ENCODE data around the gene RARB. TPM values are rescaled to one million over a fixed set of nuclear protein-coding genes. Genes with fewer than 3 reads are reported as not detected.

RARB gene
- total and polyA plus RNA-seq, 7 experiments from 2014 or later: 0.07 to 0.13 TPM; not detected in 5

DNA sequence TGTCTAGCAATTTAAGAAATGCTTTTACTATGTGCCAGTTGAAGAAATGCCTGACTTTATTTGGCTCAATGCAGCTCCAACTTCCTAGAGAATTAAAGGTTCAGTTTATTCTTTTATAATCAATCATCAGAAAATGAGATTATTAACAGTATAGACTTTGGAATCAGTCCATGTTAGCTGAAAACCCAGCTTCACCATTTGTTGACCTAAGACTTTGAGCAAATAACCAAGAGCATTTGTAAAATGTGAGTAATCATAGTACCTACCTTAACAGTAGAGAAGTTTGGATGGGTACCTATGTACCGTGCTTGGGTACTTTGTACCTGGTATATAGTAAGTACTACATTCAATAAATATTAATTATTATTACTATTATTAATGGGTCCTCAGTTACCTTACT is 105.9 kb downstream of the RARB start:
- ATAC-seq: no peak
- H3K4me1 ChIP-seq (ENCODE audit: control insufficient read depth in 2 of 2, insufficient read depth in 2 of 2, low read length in 2 of 2): no peaks in the 10 kb centered on the region
- H3K36me3 ChIP-seq (ENCODE audit: control insufficient read depth in 2 of 3, insufficient read depth in 3 of 3, low read length in 3 of 3): no peaks in the 10 kb centered on the region
- H3K27me3 ChIP-seq (ENCODE audit: control insufficient read depth in 2 of 2, insufficient read depth in 2 of 2, low read length in 2 of 2): no peaks in the 10 kb centered on the region
- Mint-ChIP-seq H3K4me1 (peaks cover 0 to 1% (median 0%) of the 10 kb centered on the region in 7 donors), H3K9me3 (peaks cover 2 to 18% (median 10%) of the 10 kb centered on the region in 11 donors), H3K27me3 (peaks cover 0 to 7% (median 2%) of the 10 kb centered on the region in 5 donors), H3K27ac (no peak overlapping the region), H3K36me3 (peaks cover 0 to 3% (median 0%) of the 10 kb centered on the region in 5 donors), H3K4me3 (no peak overlapping the region)
- ChIA-PET POLR2A (no interaction called here), CTCF (interaction anchor here (0.6 kb wide), 1 partner anchor 360 kb away, joined by 3 read pairs; no protein-coding TSS in a partner anchor)
- H3K9me3 ChIP-seq (ENCODE audit: control insufficient read depth in 2 of 3, low read length in 3 of 3): no peaks in the 10 kb centered on the region
- intact Hi-C loops (cut with micrococcal nuclease): no loop called here
- DNase-seq: no peak
- no peak overlapping the region for H3K27ac ChIP-seq (ENCODE audit: low read depth, low read length)
- H3K4me3 ChIP-seq (ENCODE audit: low read length): no peak overlapping the region

DNA sequence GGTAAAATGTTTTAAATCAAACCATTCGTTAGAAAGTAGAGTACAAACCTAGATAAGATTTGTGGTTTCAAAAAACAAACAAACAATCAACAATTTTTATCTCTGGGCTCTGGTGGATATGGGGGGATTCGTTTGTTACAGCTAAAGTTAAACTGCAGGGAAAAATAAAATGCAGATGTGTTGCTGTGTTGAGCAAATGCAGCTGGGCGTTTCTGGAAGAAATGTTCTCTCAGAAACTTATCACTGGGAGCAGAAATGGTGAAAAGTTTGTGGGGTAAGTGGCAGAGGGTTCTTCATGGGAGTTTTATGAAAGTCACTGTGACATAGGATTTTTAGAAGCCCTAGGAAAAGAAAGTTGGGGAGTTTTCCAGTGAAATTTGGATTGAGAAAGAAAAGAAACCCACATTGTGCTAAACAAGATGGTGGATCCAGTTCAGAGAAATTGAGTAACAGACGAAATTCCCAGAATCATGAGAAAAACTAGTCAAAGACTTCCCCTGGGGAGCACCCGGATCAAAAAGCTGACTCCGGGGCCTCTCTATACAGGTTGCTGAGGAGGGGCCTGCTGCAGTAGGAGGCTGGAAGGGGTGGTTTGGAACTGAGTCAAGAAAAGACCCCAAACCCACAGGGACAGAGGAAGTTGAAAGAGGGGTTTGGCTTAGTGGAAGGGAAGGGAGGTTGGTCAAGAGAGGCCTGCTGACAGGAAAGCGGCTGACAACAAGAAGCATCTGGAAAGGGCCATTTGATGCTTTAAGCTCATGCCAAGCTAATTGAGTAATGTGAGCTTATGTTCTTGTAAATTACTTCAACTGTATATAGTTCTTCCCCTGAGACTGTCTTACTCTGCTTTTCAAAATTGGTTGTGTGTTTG is 108.7 kb downstream of the RARB start:
- no peaks in the 10 kb centered on the region for H3K27me3 ChIP-seq (ENCODE audit: control insufficient read depth in 2 of 2, insufficient read depth in 2 of 2, low read length in 2 of 2)
- ChIA-PET CTCF (no interaction called here), POLR2A (no interaction called here)
- H3K9me3 ChIP-seq (ENCODE audit: control insufficient read depth in 2 of 3, low read length in 3 of 3): no peaks in the 10 kb centered on the region
- DNase-seq (no peak), ATAC-seq (no peak)
- no peaks in the 10 kb centered on the region for H3K36me3 ChIP-seq (ENCODE audit: control insufficient read depth in 2 of 3, insufficient read depth in 3 of 3, low read length in 3 of 3)
- Mint-ChIP-seq H3K4me3 (no peak overlapping the region), H3K36me3 (peaks cover 0 to 3% (median 0%) of the 10 kb centered on the region in 5 donors), H3K4me1 (peaks cover 0 to 1% (median 0%) of the 10 kb centered on the region in 7 donors), H3K27me3 (peaks cover 0 to 4% (median 2%) of the 10 kb centered on the region in 5 donors), H3K9me3 (peaks cover 2 to 10% (median 6%) of the 10 kb centered on the region in 11 donors), H3K27ac (no peak overlapping the region)
- no peak overlapping the region for H3K4me3 ChIP-seq (ENCODE audit: low read length)
- intact Hi-C loops (cut with micrococcal nuclease): no loop called here
- no peak overlapping the region for H3K27ac ChIP-seq (ENCODE audit: low read depth, low read length)
- H3K4me1 ChIP-seq (ENCODE audit: control insufficient read depth in 2 of 2, insufficient read depth in 2 of 2, low read length in 2 of 2): no peaks in the 10 kb centered on the region

GRCh38 chr3:25537516-25537915 is 109.5 kb downstream of the RARB start:
- CTCF ChIA-PET: no interaction called here
- Mint-ChIP-seq H3K9me3 (peaks cover 0 to 6% (median under 1%) of the 10 kb centered on the region in 11 donors), H3K4me3 (no peak overlapping the region), H3K27ac (no peak overlapping the region), H3K36me3 (no peaks in the 10 kb centered on the region), H3K4me1 (peaks cover 0 to 1% (median 0%) of the 10 kb centered on the region in 7 donors), H3K27me3 (peaks cover 0 to 4% (median 2%) of the 10 kb centered on the region in 5 donors)
- ATAC-seq (no peak), DNase-seq (no peak)
- Histone ChIP-seq H3K27ac (ENCODE audit: low read depth, low read length) (no peak overlapping the region), H3K36me3 (ENCODE audit: control insufficient read depth in 2 of 3, insufficient read depth in 3 of 3, low read length in 3 of 3) (no peaks in the 10 kb centered on the region), H3K27me3 (ENCODE audit: control insufficient read depth in 2 of 2, insufficient read depth in 2 of 2, low read length in 2 of 2) (no peaks in the 10 kb centered on the region), H3K4me3 (ENCODE audit: low read length) (no peak overlapping the region), H3K9me3 (ENCODE audit: control insufficient read depth in 2 of 3, low read length in 3 of 3) (no peaks in the 10 kb centered on the region), H3K4me1 (ENCODE audit: control insufficient read depth in 2 of 2, insufficient read depth in 2 of 2, low read length in 2 of 2) (no peaks in the 10 kb centered on the region)
- intact Hi-C loops (cut with micrococcal nuclease): no loop called here
- POLR2A ChIA-PET: no interaction called here

DNA sequence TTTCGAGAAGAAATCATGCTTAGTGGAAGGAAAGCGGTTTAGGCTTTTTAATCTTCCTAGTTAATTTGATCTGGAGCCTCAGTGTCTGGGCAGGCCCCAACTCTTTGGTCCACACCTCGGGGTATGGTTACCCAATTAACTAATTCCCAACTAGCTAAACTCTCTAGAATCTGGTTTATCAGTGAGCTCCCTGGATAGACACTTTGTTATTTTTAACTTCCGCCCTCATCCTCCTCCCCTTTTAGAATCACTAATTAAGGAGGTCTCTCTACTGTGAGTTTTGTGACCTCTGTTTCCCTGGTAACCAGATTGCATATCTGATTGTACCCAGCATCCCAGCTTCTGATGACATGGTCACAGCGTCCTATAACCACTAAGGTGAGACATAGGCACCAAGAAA is 112.2 kb downstream of the RARB start:
- H3K4me1 ChIP-seq (ENCODE audit: control insufficient read depth in 2 of 2, insufficient read depth in 2 of 2, low read length in 2 of 2): no peaks in the 10 kb centered on the region
- H3K27me3 ChIP-seq (ENCODE audit: control insufficient read depth in 2 of 2, insufficient read depth in 2 of 2, low read length in 2 of 2): no peaks in the 10 kb centered on the region
- no peaks in the 10 kb centered on the region for H3K9me3 ChIP-seq (ENCODE audit: control insufficient read depth in 2 of 3, low read length in 3 of 3)
- intact Hi-C loops (cut with micrococcal nuclease): no loop called here
- POLR2A ChIA-PET: no interaction called here
- peaks cover 0 to 4% (median 3%) of the 10 kb centered on the region in 5 donors for H3K27me3 Mint-ChIP-seq
- no peak for ATAC-seq
- no peak overlapping the region for H3K27ac Mint-ChIP-seq
- DNase-seq: no peak
- no peaks in the 10 kb centered on the region for H3K36me3 ChIP-seq (ENCODE audit: control insufficient read depth in 2 of 3, insufficient read depth in 3 of 3, low read length in 3 of 3)
- H3K4me1 Mint-ChIP-seq: peaks cover 0 to 1% (median 0%) of the 10 kb centered on the region in 7 donors
- no peaks in the 10 kb centered on the region for H3K36me3 Mint-ChIP-seq
- no peak overlapping the region for H3K4me3 Mint-ChIP-seq
- CTCF ChIA-PET: no interaction called here
- no peak overlapping the region for H3K27ac ChIP-seq (ENCODE audit: low read depth, low read length)
- no peaks in the 10 kb centered on the region for H3K9me3 Mint-ChIP-seq
- H3K4me3 ChIP-seq (ENCODE audit: low read length): no peak overlapping the region

DNA sequence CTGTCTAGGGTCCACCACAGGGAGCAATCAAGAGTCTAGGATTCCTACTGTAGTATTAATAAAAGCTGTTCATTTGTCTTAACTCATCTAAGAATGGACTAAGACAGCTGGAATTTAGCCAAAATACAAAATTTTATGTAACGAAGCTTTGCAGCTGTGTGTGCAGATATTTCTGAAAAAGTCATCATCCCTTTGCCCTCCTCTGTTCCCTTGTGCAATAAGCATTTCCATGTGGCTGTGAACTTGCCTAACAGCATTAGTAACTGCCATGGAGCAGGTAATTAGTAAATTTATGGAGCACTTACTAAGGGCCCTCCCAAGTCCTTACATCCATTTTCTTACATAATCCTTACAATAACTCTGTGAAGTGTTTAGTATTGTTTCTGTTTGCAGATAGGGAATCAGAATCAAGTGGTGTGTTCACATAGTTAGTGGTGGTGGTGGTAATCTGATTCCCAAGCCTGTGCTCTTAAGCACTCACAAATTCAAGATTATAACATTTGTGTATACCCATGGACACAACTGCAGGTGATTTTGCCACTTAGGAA is 114.5 kb downstream of the RARB start:
- Histone ChIP-seq H3K27me3 (ENCODE audit: control insufficient read depth in 2 of 2, insufficient read depth in 2 of 2, low read length in 2 of 2) (no peaks in the 10 kb centered on the region), H3K4me1 (ENCODE audit: control insufficient read depth in 2 of 2, insufficient read depth in 2 of 2, low read length in 2 of 2) (no peaks in the 10 kb centered on the region), H3K27ac (ENCODE audit: low read depth, low read length) (no peak overlapping the region), H3K9me3 (ENCODE audit: control insufficient read depth in 2 of 3, low read length in 3 of 3) (no peaks in the 10 kb centered on the region), H3K4me3 (ENCODE audit: low read length) (no peak overlapping the region), H3K36me3 (ENCODE audit: control insufficient read depth in 2 of 3, insufficient read depth in 3 of 3, low read length in 3 of 3) (no peaks in the 10 kb centered on the region)
- intact Hi-C loops (cut with micrococcal nuclease): no loop called here
- H3K9me3 Mint-ChIP-seq: no peaks in the 10 kb centered on the region
- DNase-seq (no peak), ATAC-seq (no peak)
- CTCF ChIA-PET: no interaction called here
- H3K27ac Mint-ChIP-seq: no peak overlapping the region
- POLR2A ChIA-PET: no interaction called here
- H3K36me3 Mint-ChIP-seq: no peaks in the 10 kb centered on the region
- no peak overlapping the region for H3K4me3 Mint-ChIP-seq
- no peaks in the 10 kb centered on the region for H3K4me1 Mint-ChIP-seq
- peaks cover 0 to 8% (median 2%) of the 10 kb centered on the region in 5 donors for H3K27me3 Mint-ChIP-seq

DNA sequence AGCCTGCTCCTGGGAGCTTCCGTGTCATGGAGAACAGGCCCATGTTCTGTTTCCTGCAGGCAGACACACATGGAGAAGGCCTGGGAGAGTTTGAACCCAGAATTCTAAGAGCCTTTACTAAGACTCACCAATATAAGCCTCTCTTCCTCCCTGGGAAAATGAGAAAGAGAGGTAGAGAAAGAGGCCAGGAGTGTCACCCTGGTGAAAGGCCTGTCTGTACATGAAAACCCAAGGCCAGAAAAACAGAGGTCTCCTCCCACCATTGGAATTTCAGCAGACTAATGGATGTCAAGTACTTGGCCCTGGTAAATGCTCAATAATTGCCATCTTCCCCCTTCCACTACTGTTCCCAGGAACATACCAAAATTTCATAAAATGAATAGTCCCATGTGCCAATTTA is 119.0 kb downstream of the RARB start:
- peaks cover 0 to 8% (median 3%) of the 10 kb centered on the region in 5 donors for H3K27me3 Mint-ChIP-seq
- Histone ChIP-seq H3K9me3 (ENCODE audit: control insufficient read depth in 2 of 3, low read length in 3 of 3) (no peaks in the 10 kb centered on the region), H3K4me1 (ENCODE audit: control insufficient read depth in 2 of 2, insufficient read depth in 2 of 2, low read length in 2 of 2) (no peaks in the 10 kb centered on the region), H3K27me3 (ENCODE audit: control insufficient read depth in 2 of 2, insufficient read depth in 2 of 2, low read length in 2 of 2) (no peaks in the 10 kb centered on the region), H3K36me3 (ENCODE audit: control insufficient read depth in 2 of 3, insufficient read depth in 3 of 3, low read length in 3 of 3) (no peaks in the 10 kb centered on the region), H3K4me3 (ENCODE audit: low read length) (no peak overlapping the region), H3K27ac (ENCODE audit: low read depth, low read length) (no peak overlapping the region)
- DNase-seq: no peak
- H3K9me3 Mint-ChIP-seq: peaks cover 0 to 9% (median 0%) of the 10 kb centered on the region in 11 donors
- no peak overlapping the region for H3K27ac Mint-ChIP-seq
- no peaks in the 10 kb centered on the region for H3K4me1 Mint-ChIP-seq
- intact Hi-C loops (cut with micrococcal nuclease): no loop called here
- no peak for ATAC-seq
- POLR2A ChIA-PET: no interaction called here
- CTCF ChIA-PET: no interaction called here
- H3K36me3 Mint-ChIP-seq: no peaks in the 10 kb centered on the region
- no peak overlapping the region for H3K4me3 Mint-ChIP-seq
